Panc1 (cell line): ENCODE measurements around the gene NECAB2. TPM values are rescaled to one million over a fixed set of nuclear protein-coding genes. Genes with fewer than 3 reads are reported as not detected.

ENCODE experiments used
- ATAC-seq: fragments of 200-7000 bp; cut with Tn5 transposase; 2 replicates; pipeline ENCODE4 v1.9.1; 2020; ENCODE audit warnings: mild to moderate bottlenecking, moderate library complexity
- BruUV-seq: library from RNA; stranded (reverse); fragments of 400-500 nt; replicated peaks from 2 replicates; lab custom pipeline; 2021; lab: Mats Ljungman, UMichigan
- CTCF ChIA-PET: fragments of 300-600 bp; sonication (Branson Sonifier 250); formaldehyde crosslinking; loops from one replicate; lab custom pipeline; 2022; ENCODE audit warnings: antibody characterized with exemption; lab: Charles Lee
- POLR2A ChIA-PET: fragments of 300-600 bp; sonication (Branson Sonifier 250); formaldehyde crosslinking; loops from one replicate; lab custom pipeline; 2022; ENCODE audit warnings: antibody characterized with exemption; lab: Charles Lee
- DNase-seq: peaks from one replicate; pipeline ENCODE4 v3.0.0-alpha.2; 2010; ENCODE audit warnings: low read depth, low spot score
- H3K27ac ChIP-seq: 2 replicates; pipeline ENCODE4 v1.5.1; 2011; ENCODE audit warnings: mild to moderate bottlenecking, low read length, inconsistent platforms
- H3K27me3 ChIP-seq: fragments of 200-500 bp; sonication (Bioruptor generic); 2 replicates; pipeline ENCODE4 v1.6.0; 2014; ENCODE audit warnings: low read length, inconsistent platforms; ENCODE audit not compliant: control insufficient read depth, insufficient read depth
- H3K36me3 ChIP-seq: fragments of 200-500 bp; sonication (Bioruptor generic); 2 replicates; pipeline ENCODE4 v1.5.1; 2014; ENCODE audit warnings: inconsistent platforms, mild to moderate bottlenecking, low read length, moderate library complexity; ENCODE audit not compliant: control insufficient read depth, insufficient read depth
- H3K4me1 ChIP-seq: 2 replicates; pipeline ENCODE4 v1.5.1; 2011; ENCODE audit warnings: inconsistent platforms, mild to moderate bottlenecking, low read length, moderate library complexity; ENCODE audit not compliant: control insufficient read depth, insufficient read depth
- H3K4me3 ChIP-seq, 2 experiments: 2 replicates each; pipeline ENCODE4 v1.5.1; 2011 to 2012; ENCODE audit warnings: low read depth in 2 of 2, low read length in 2 of 2, mild to moderate bottlenecking in 2 of 2, inconsistent platforms in 1 of 2, moderate library complexity in 1 of 2
- H3K9me3 ChIP-seq: fragments of 200-500 bp; sonication (Bioruptor generic); 2 replicates; pipeline ENCODE4 v1.5.1; 2014; ENCODE audit warnings: low read depth, mild to moderate bottlenecking, inconsistent platforms, low read length, moderate library complexity; ENCODE audit not compliant: control insufficient read depth, insufficient read depth
- CTCF ChIP-seq: fragments of 450-650 bp; IDR thresholded peaks from 2 replicates; pipeline ENCODE4 v1.5.1; 2017; ENCODE audit warnings: mild to moderate bottlenecking
- POLR2AphosphoS5 ChIP-seq: IDR thresholded peaks from 2 replicates; pipeline ENCODE4 v1.6.1; 2012; ENCODE audit warnings: mild to moderate bottlenecking, low read depth, low read length, moderate library complexity
- REST ChIP-seq, 2 experiments: IDR thresholded peaks; 2 replicates each; pipeline ENCODE4 v1.6.1; 2011 to 2012; ENCODE audit warnings: low read depth in 2 of 2, control low read depth in 1 of 2, low read length in 1 of 2, mild to moderate bottlenecking in 1 of 2, moderate library complexity in 1 of 2; ENCODE audit not compliant: insufficient read depth in 1 of 2
- SIN3A ChIP-seq: IDR thresholded peaks from 2 replicates; pipeline ENCODE4 v1.6.1; 2012; ENCODE audit warnings: low read depth, mild to moderate bottlenecking, low read length, moderate library complexity, borderline replicate concordance; ENCODE audit not compliant: insufficient read depth
- TCF7L2 ChIP-seq: IDR thresholded peaks from 2 replicates; pipeline ENCODE4 v1.6.1; 2011; ENCODE audit warnings: mild to moderate bottlenecking, low read depth, low read length, inconsistent platforms
- in situ Hi-C: cut with HindIII; loops from 2 replicates; pipeline ENCODE4 v1.10.0; 2016; ENCODE audit warnings: low sequenced_read_pairs, low pct_unique_long_range_greater_than_20kb
- intact Hi-C: fragments of 100-400 bp; cut with micrococcal nuclease; formaldehyde crosslinking; loops from one replicate; pipeline ENCODE4 v1.10.0; 2022; ENCODE audit not compliant: unreplicated experiment
- total RNA-seq: library from RNA; stranded (reverse); gene quantifications from one replicate; pipeline ENCODE4 v1.2.1, GENCODE V29; 2021; ENCODE audit not compliant: unreplicated experiment

The NECAB2 gene
- total RNA-seq, 1 experiment from 2014 or later, result 0.33 TPM

- DNase-seq, result no peak
Observed at GRCh38 chr16:83925095-83925905, 42.7 kb upstream of the NECAB2 start.

More at GRCh38 chr16:83925095-83925905, 42.7 kb upstream of the NECAB2 start:
- no TSS peak for BruUV-seq
- peaks cover 6% of the 10 kb centered on the region for H3K4me1 ChIP-seq
- ChIA-PET CTCF (no interaction called here), POLR2A (no interaction called here)
- no peaks in the 10 kb centered on the region for H3K9me3 ChIP-seq
- ATAC-seq, result no peak
- no peaks in the 10 kb centered on the region for H3K36me3 ChIP-seq
- TF ChIP-seq POLR2AphosphoS5 (no peak), REST (IDR thresholded peaks at IDR 0.05; ENCODE audit: insufficient read depth in 1 of 2, low read depth in 2 of 2, low read length in 1 of 2) (no peak), TCF7L2 (no peak), SIN3A (no peak), CTCF (no peak)
- intact Hi-C loops, result no loop called here
- no peak overlapping the region for H3K27ac ChIP-seq
- in situ Hi-C loops, result no loop called here
- H3K27me3 ChIP-seq, result no peaks in the 10 kb centered on the region
- no peak overlapping the region for H3K4me3 ChIP-seq
